H1 (cell line): ENCODE data around the gene EGFLAM. TPM values are rescaled to one million over a fixed set of nuclear protein-coding genes. Genes with fewer than 3 reads are reported as not detected.

Experiments used
- CBX5 ChIP-seq: fragments of 300-800, 300-1000 bp; sonication (generic); IDR thresholded peaks from 2 replicates; pipeline ENCODE4 v1.7.1; 2016; ENCODE audit warnings: antibody characterized with exemption, low read length, low read depth
- CHD7 ChIP-seq: fragments of 300-600 bp; sonication (generic); IDR thresholded peaks from 2 replicates; pipeline ENCODE4 v1.7.1; 2012; ENCODE audit warnings: low read length, moderate library complexity, mild to moderate bottlenecking, inconsistent platforms; ENCODE audit not compliant: insufficient replicate concordance
- CTCF ChIP-seq, 3 experiments: IDR thresholded peaks; 1 replicate in 2 of 3; 2 replicates in 1 of 3; pipeline versions ENCODE4 v1.5.1 to v1.6.1; 2011; ENCODE audit warnings: low read length in 3 of 3, mild to moderate bottlenecking in 3 of 3, inconsistent platforms in 2 of 3, low read depth in 1 of 3, moderate library complexity in 1 of 3; ENCODE audit not compliant: insufficient read depth in 1 of 3; ENCODE audit errors: control extremely low read depth in 1 of 3
- POLR2AphosphoS5 ChIP-seq: IDR thresholded peaks from 2 replicates; pipeline ENCODE4 v1.6.1; 2011; ENCODE audit warnings: low read depth, low read length
- POU5F1 ChIP-seq: IDR thresholded peaks from 2 replicates; pipeline ENCODE4 v1.6.1; 2011; ENCODE audit warnings: low read depth, mild to moderate bottlenecking, low read length, moderate library complexity
- TBP ChIP-seq: IDR thresholded peaks from 2 replicates; pipeline ENCODE4 v1.6.1; 2011; ENCODE audit warnings: low read depth, low read length, improper control_type of control experiment
- polyA plus RNA-seq, 7 experiments: library from polyadenylated mRNA; depleted of rRNA in 3 of 7; stranded (reverse) in 5 of 7; unstranded in 2 of 7; fragments of >200 nt in 5 of 7; fragments of 200-250 nt in 2 of 7; gene quantifications; 1 replicate in 5 of 7; 2 replicates in 1 of 7; 4 replicates in 1 of 7; pipeline versions ENCODE4 v1.2.1 to v1.2.3, GENCODE V29; 2011 to 2013; ENCODE audit warnings: missing spikeins in 2 of 7, mixed read lengths in 2 of 7
- total RNA-seq: library from RNA; stranded (reverse); fragmentation: NEBNext Ultra II Directional; extraction: Animal tissue kit (Norgen Biotek cat#: 25700); gene quantifications from 2 replicates; pipeline ENCODE4 v1.2.1, GENCODE V29; 2021

Gene EGFLAM
- total and polyA plus RNA-seq, 2 of the 8 experiments (the other 6 are each of a cell fraction or from before 2014, with no cell fraction given): 0.20 to 0.24 TPM

GRCh38 chr5:38465702-38466423, 207.5 kb downstream of the EGFLAM start (continued):
- TF ChIP-seq CHD7 (no peak), CBX5 (no peak), POU5F1 (no peak), CTCF (IDR thresholded peaks at IDR 0.05; ENCODE audit: control extremely low read depth in 1 of 3, insufficient read depth in 1 of 3, low read depth in 1 of 3, low read length in 3 of 3) (no peak), POLR2AphosphoS5 (no peak), TBP (no peak)
- TF ChIP-seq, all 59 proteins: peak for 0
